Keratinocyte (primary cell): Measurements from ENCODE around the gene TOR1B. TPM values are rescaled to one million over a fixed set of nuclear protein-coding genes. Genes with fewer than 3 reads are reported as not detected.

Source experiments
- DNase-seq: peaks from one replicate; pipeline ENCODE4 v3.0.0-alpha.2; 2011; ENCODE audit warnings: low read depth, missing footprints, low spot score
- FAIRE-seq: peaks from 2 replicates; lab custom pipeline; 2011; peaks lifted over from hg19 to GRCh38; lab: Jason Lieb, UNC
- H2AFZ ChIP-seq: 2 replicates; pipeline ENCODE4 v1.6.0; 2012; ENCODE audit warnings: low read length, control low read depth, inconsistent platforms; ENCODE audit not compliant: control insufficient read depth
- H3K27ac ChIP-seq: 2 replicates; pipeline ENCODE4 v1.5.1; 2011; ENCODE audit warnings: low read length; ENCODE audit not compliant: control insufficient read depth, insufficient read depth
- H3K27me3 ChIP-seq: 3 replicates; pipeline ENCODE4 v1.6.0; 2011; ENCODE audit warnings: low read length; ENCODE audit not compliant: control insufficient read depth, insufficient read depth; ENCODE audit errors: extremely low read depth
- H3K36me3 ChIP-seq, 2 experiments: 2 replicates in 1 of 2; 3 replicates in 1 of 2; pipeline ENCODE4 v1.5.1; 2011; ENCODE audit warnings: low read length in 2 of 2, mild to moderate bottlenecking in 1 of 2; ENCODE audit not compliant: control insufficient read depth in 2 of 2, insufficient read depth in 2 of 2; ENCODE audit errors: extremely low read depth in 1 of 2
- H3K4me1 ChIP-seq: 3 replicates; pipeline ENCODE4 v1.5.1; 2011; ENCODE audit warnings: low read length; ENCODE audit not compliant: control insufficient read depth, insufficient read depth; ENCODE audit errors: extremely low read depth
- H3K4me2 ChIP-seq: 3 replicates; pipeline ENCODE4 v1.6.0; 2011; ENCODE audit warnings: low read depth, low read length; ENCODE audit not compliant: control insufficient read depth, insufficient read depth; ENCODE audit errors: extremely low read depth
- H3K4me3 ChIP-seq, 3 experiments: fragments of 200-600 bp in 1 of 3; sonication (generic) in 1 of 3; 2 replicates in 2 of 3; 3 replicates in 1 of 3; pipeline ENCODE4 v1.5.1; 2011 to 2016; ENCODE audit warnings: low read length in 3 of 3, mild to moderate bottlenecking in 3 of 3, control low read depth in 2 of 3, inconsistent platforms in 1 of 3, low read depth in 1 of 3, mixed read lengths in 1 of 3, mixed run types in 1 of 3, moderate library complexity in 1 of 3; ENCODE audit not compliant: control insufficient read depth in 2 of 3, insufficient read depth in 2 of 3; ENCODE audit errors: extremely low read depth in 1 of 3
- H3K79me2 ChIP-seq: 2 replicates; pipeline ENCODE4 v1.6.0; 2012; ENCODE audit warnings: low read length; ENCODE audit not compliant: control insufficient read depth, insufficient read depth
- H3K9ac ChIP-seq: 3 replicates; pipeline ENCODE4 v1.6.0; 2011; ENCODE audit warnings: low read length; ENCODE audit not compliant: control insufficient read depth, insufficient read depth; ENCODE audit errors: extremely low read depth
- H3K9me1 ChIP-seq: 3 replicates; pipeline ENCODE4 v1.6.0; 2011; ENCODE audit warnings: low read length; ENCODE audit not compliant: control insufficient read depth, insufficient read depth; ENCODE audit errors: extremely low read depth
- H3K9me3 ChIP-seq: 2 replicates; pipeline ENCODE4 v1.5.1; 2012; ENCODE audit warnings: low read depth, low read length; ENCODE audit not compliant: control insufficient read depth
- H4K20me1 ChIP-seq: 3 replicates; pipeline ENCODE4 v1.6.0; 2011; ENCODE audit warnings: low read length; ENCODE audit not compliant: control insufficient read depth, insufficient read depth; ENCODE audit errors: extremely low read depth
- CTCF ChIP-seq, 3 experiments: IDR thresholded peaks in 1 of 3; conservative IDR thresholded peaks in 1 of 3; optimal IDR thresholded peaks in 1 of 3; 2 replicates in 2 of 3; 3 replicates in 1 of 3; pipeline versions ENCODE3 to v1.5.1; 2011; ENCODE audit warnings: low read length in 3 of 3, mild to moderate bottlenecking in 3 of 3, moderate library complexity in 2 of 3, control low read depth in 1 of 3, inconsistent platforms in 1 of 3; ENCODE audit not compliant: insufficient read depth in 2 of 3; ENCODE audit errors: extremely low read depth in 1 of 3
- EZH2 ChIP-seq: IDR thresholded peaks from one replicate; pipeline ENCODE4 v1.6.1; 2012; ENCODE audit warnings: inconsistent platforms, mild to moderate bottlenecking, low read length, moderate library complexity
- dilution Hi-C: fragments of 300-500 bp; cut with MboI; formaldehyde crosslinking; loops from one replicate; pipeline ENCODE4 v1.7.0; 2020; ENCODE audit warnings: low sequenced_read_pairs; ENCODE audit not compliant: extremely low pct_ligation_motif_present
- polyA plus RNA-seq, 5 experiments: library from polyadenylated mRNA; depleted of rRNA in 3 of 5; stranded (reverse) in 3 of 5; stranded (forward) in 1 of 5; unstranded in 1 of 5; fragments of >200 nt; gene quantifications; 1 replicate in 1 of 5; 2 replicates in 3 of 5; 3 replicates in 1 of 5; pipeline versions ENCODE4 v1.2.1 to v1.2.3, GENCODE V29; 2011 to 2012; ENCODE audit warnings: missing spikeins in 2 of 5, low read depth in 1 of 5, low replicate concordance in 1 of 5

Gene TOR1B
- polyA plus RNA-seq, 1 donor (not counting 4 experiments of a cell fraction or from before 2014, with no cell fraction given), result 24.2 TPM

GRCh38 chr9:129756191-129756590 is 46.8 kb upstream of the TOR1B start:
- TF ChIP-seq CTCF (optimal IDR thresholded peaks at IDR 0.05 in 1 of 3, IDR thresholded peaks at IDR 0.05 in 1 of 3, conservative IDR thresholded peaks at IDR 0.05 in 1 of 3; ENCODE audit: extremely low read depth in 1 of 3, insufficient read depth in 2 of 3, low read length in 3 of 3), result no peak
- no peak for TF ChIP-seq EZH2
- H3K79me2 ChIP-seq, result no peaks in the 10 kb centered on the region
- no peak overlapping the region for H3K27ac ChIP-seq
- no peak overlapping the region for H3K4me3 ChIP-seq
- DNase-seq (no peak), FAIRE-seq (no peak)
- H3K9me3 ChIP-seq, result no peaks in the 10 kb centered on the region
- H3K9me1 ChIP-seq, result no peaks in the 10 kb centered on the region
- no peak overlapping the region for H3K4me2 ChIP-seq
- H3K4me1 ChIP-seq, result peaks cover 20% of the 10 kb centered on the region
- no peaks in the 10 kb centered on the region for H3K27me3 ChIP-seq
- dilution Hi-C loops, result no loop called here
- no peaks in the 10 kb centered on the region for H3K36me3 ChIP-seq
- H2AFZ ChIP-seq, result no peak overlapping the region
- H4K20me1 ChIP-seq, result no peaks in the 10 kb centered on the region
- H3K9ac ChIP-seq, result no peak overlapping the region

- H3K4me2 ChIP-seq, result no peak overlapping the region
Measured at GRCh38 chr9:129757045-129757444, 45.9 kb upstream of the TOR1B start.

More at GRCh38 chr9:129757045-129757444, 45.9 kb upstream of the TOR1B start:
- dilution Hi-C loops, result no loop called here
- no peak overlapping the region for H3K4me3 ChIP-seq
- H4K20me1 ChIP-seq, result no peaks in the 10 kb centered on the region
- no peak overlapping the region for H3K9ac ChIP-seq
- no peak overlapping the region for H2AFZ ChIP-seq
- H3K79me2 ChIP-seq, result no peaks in the 10 kb centered on the region
- TF ChIP-seq CTCF (optimal IDR thresholded peaks at IDR 0.05 in 1 of 3, IDR thresholded peaks at IDR 0.05 in 1 of 3, conservative IDR thresholded peaks at IDR 0.05 in 1 of 3; ENCODE audit: extremely low read depth in 1 of 3, insufficient read depth in 2 of 3, low read length in 3 of 3) (no peak), EZH2 (no peak)
- no peaks in the 10 kb centered on the region for H3K36me3 ChIP-seq
- no peak for FAIRE-seq
- H3K4me1 ChIP-seq, result peaks cover 17% of the 10 kb centered on the region
- no peaks in the 10 kb centered on the region for H3K9me3 ChIP-seq
- no peak overlapping the region for H3K27ac ChIP-seq
- no peak for DNase-seq
- H3K27me3 ChIP-seq, result no peaks in the 10 kb centered on the region
- H3K9me1 ChIP-seq, result no peaks in the 10 kb centered on the region
